Adrenal gland (tissue), 12 donors: ENCODE measurements around the gene ZNF783. TPM values are rescaled to one million over a fixed set of nuclear protein-coding genes. Genes with fewer than 3 reads are reported as not detected.

ENCODE experiments used
- DNase-seq, 7 donors: peaks; one replicate each; pipeline ENCODE4 v3.0.0-alpha.2; 2019 to 2020
- H3K27ac ChIP-seq, 5 donors: fragments of 200-600 bp; sonication (generic) in 4 of 5; 1 replicate in 3 of 5; 2 replicates in 2 of 5; pipeline versions ENCODE4 v1.5.1 to v1.8.0; 2016 to 2020; ENCODE audit warnings: mild to moderate bottlenecking in 1 of 5
- H3K27me3 ChIP-seq: fragments of 200-600 bp; 2 replicates; pipeline ENCODE4 v1.8.0; 2021
- H3K36me3 ChIP-seq, 2 donors: fragments of 200-600 bp; replicated peaks in 1 of 2; 1 replicate in 1 of 2; 2 replicates in 1 of 2; pipeline versions ENCODE4 v1.5.1 to v1.8.0; 2018 to 2022
- H3K4me1 ChIP-seq, 2 donors: fragments of 200-600 bp; replicated peaks in 1 of 2; 1 replicate in 1 of 2; 2 replicates in 1 of 2; pipeline versions ENCODE4 v1.5.1 to v1.8.0; 2018 to 2021
- H3K4me3 ChIP-seq, 4 donors: fragments of 200-600 bp; sonication (generic) in 3 of 4; one replicate each; pipeline ENCODE4 v1.5.1; 2016 to 2018
- H3K9me3 ChIP-seq, 3 donors: fragments of 200-600 bp; sonication (generic) in 1 of 3; replicated peaks in 1 of 3; 1 replicate in 2 of 3; 2 replicates in 1 of 3; pipeline versions ENCODE4 v1.5.1 to v1.8.0; 2016 to 2021
- CTCF ChIP-seq, 6 experiments: fragments of 450-650 bp in 4 of 6; fragments of 200-600 bp in 2 of 6; sonication (generic) in 1 of 6; IDR thresholded peaks; 1 replicate in 5 of 6; 2 replicates in 1 of 6; pipeline versions ENCODE4 v1.5.1 to v1.8.0; 2016 to 2021; ENCODE audit warnings: antibody characterized with exemption in 6 of 6, mild to moderate bottlenecking in 2 of 6, moderate library complexity in 1 of 6
- POLR2A ChIP-seq, 2 donors: fragments of 450-650 bp; IDR thresholded peaks; one replicate each; pipeline ENCODE4 v1.6.1; 2017; ENCODE audit warnings: antibody characterized with exemption in 2 of 2, mild to moderate bottlenecking in 2 of 2, moderate library complexity in 1 of 2
- WGBS, 4 donors: extraction: QIAGEN DNeasy Blood & Tissue Kit in 2 of 4; methylation state at CpG; one replicate each; pipeline versions ENCODE4 v1.1.5 to v1.1.7; 2013 to 2017; 5-methylcytosine and 5-hydroxymethylcytosine counted together
- intact Hi-C, 2 donors: fragments of 100-400 bp; cut with DNase I; formaldehyde crosslinking; loops; one replicate each; pipeline versions ENCODE4 v1.14.1 to v1.15.0; 2022 to 2023
- polyA plus RNA-seq, 3 donors: library from polyadenylated mRNA; stranded (reverse); fragments of 200-250 nt in 2 of 3; fragments of 350-450 nt in 1 of 3; fragmentation: Illumina TruSeq in 1 of 3; extraction: RNeasy Lipid Tissue Mini Kit (QIAGEN cat#74804) in 1 of 3; gene quantifications; one replicate each; pipeline ENCODE4 v1.2.3, GENCODE V29; 2013 to 2014
- total RNA-seq, 9 donors: library from RNA; depleted of rRNA in 4 of 9; stranded (reverse); fragments of >200 nt in 4 of 9; fragments of 120-200 nt in 1 of 9; fragmentation: NEBNext Ultra II Directional in 1 of 9; extraction: Animal tissue kit (Norgen Biotek cat#: 25700) in 1 of 9; gene quantifications; one replicate each; pipeline versions ENCODE4 v1.1.0 to v1.2.4, GENCODE V29; 2013 to 2023
- donor health status: healthy with polysubstance abuse.
- donor health status: Bipolar disorder and iron deficiency.
- donor health status: DM: yes; HTN: yes; CAD: no.
- donor health status: DM: no; HTN: no; CAD: no.
- donor health status: DM: no; HTN: no; CAD: no.
- donor health status: DM: yes; HTN: yes; CAD: no.

ZNF783 gene
- total and polyA plus RNA-seq, 12 donors: 3.2 to 23.6 (median 8.5) TPM

DNA sequence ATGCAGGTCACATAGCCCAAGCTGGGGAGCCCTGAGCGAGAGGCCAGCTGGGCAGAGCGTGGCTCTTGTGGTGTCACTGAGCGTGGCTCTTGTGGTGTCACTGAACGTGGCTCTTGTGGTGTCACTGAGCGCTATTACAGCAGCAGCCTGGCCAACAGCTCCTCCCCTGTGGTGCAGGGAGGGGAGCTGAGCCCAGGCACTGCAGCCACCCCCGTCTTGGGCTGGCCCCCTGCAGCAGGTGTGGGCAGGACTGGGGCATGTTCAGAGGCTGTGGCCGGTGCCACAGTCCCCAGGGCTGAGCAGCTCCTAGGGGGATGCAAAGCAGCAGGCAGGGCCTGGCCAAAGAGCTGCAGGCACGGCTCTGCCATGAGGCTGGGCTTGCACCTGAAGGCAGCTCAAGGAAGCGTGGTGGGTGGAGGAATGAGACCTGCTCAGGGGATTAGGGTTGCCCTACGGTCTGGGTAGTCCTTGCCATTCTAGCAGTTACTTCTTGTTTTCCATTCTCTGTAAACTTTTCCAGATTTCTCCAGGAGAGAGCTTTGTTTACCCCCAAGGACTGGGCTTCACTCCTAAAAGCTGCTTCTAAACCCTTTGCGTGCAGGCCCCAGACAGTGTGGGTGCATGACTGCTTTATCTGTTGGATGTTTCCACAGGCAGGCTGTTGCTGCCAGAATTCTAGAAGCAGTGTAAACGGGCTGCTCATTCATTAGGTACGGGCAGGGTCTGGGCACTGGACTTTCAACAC lies 29.2 kb downstream of the ZNF783 start:
- H3K27ac ChIP-seq: no peak overlapping the region
- H3K36me3 ChIP-seq: no peaks in the 10 kb centered on the region
- H3K4me1 ChIP-seq: no peaks in the 10 kb centered on the region
- peak in 1 of 7 donors; percentile 29 for DNase-seq
- no peaks in the 10 kb centered on the region for H3K27me3 ChIP-seq
- no peaks in the 10 kb centered on the region for H3K9me3 ChIP-seq
- 90 to 93% (median 91%) methylated on average over 9 to 13 of the region's 13 CpGs for WGBS, 4 donors
- intact Hi-C loops: no loop called here
- TF ChIP-seq POLR2A (IDR thresholded peaks at IDR 0.05) (no peak), CTCF (IDR thresholded peaks at IDR 0.05) (no peak)
- no peak overlapping the region for H3K4me3 ChIP-seq

DNA sequence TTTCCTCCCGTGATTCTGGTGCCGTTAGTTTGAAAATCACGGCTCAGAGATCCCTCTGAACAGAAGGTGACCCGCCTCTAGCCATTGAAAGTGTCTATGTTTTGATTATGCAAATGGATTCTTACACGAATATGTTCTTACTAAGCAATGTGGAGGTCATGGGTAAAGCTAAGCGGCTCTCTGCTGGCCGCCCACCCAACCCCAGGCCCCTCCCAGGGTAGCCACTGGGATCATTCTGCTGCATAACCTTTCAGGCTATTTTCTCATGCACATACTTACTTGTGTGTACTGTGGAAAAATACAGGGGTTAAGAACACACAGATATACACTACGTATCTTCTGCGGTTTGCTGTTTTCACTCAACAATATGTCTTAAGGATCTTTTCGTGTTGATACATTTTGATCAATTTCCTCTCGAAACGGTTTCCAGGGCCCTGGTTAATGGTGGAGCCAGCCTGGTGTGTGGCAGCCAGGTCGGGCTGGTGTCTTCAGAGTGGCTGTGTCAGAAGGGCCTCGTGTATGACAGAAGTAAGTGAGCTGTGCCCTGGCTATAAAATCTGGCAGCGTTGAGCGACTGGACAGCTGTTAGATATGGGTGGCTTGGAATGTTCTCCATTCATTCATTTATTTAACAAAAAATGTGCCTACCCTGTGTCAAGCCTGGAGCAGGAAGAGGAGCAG lies 29.9 kb downstream of the ZNF783 start:
- no peaks in the 10 kb centered on the region for H3K9me3 ChIP-seq
- H3K4me3 ChIP-seq: no peak overlapping the region
- H3K36me3 ChIP-seq: no peaks in the 10 kb centered on the region
- intact Hi-C loops: no loop called here
- WGBS, 4 donors: 90 to 93% (median 91%) methylated on average over 16 of the region's 16 CpGs
- no peak for TF ChIP-seq CTCF (IDR thresholded peaks at IDR 0.05)
- TF ChIP-seq POLR2A (IDR thresholded peaks at IDR 0.05): no peak
- H3K27ac ChIP-seq: no peak overlapping the region
- no peaks in the 10 kb centered on the region for H3K4me1 ChIP-seq
- no peaks in the 10 kb centered on the region for H3K27me3 ChIP-seq
- DNase-seq: no peak

GRCh38 chr7:149292462-149292823 lies 30.4 kb downstream of the ZNF783 start:
- intact Hi-C loops: no loop called here
- Histone ChIP-seq H3K4me1 (no peaks in the 10 kb centered on the region), H3K36me3 (no peaks in the 10 kb centered on the region), H3K27me3 (no peaks in the 10 kb centered on the region), H3K9me3 (no peaks in the 10 kb centered on the region), H3K27ac (no peak overlapping the region), H3K4me3 (no peak overlapping the region)
- no peak for DNase-seq
- 79 to 85% (median 83%) methylated on average over 8 to 9 of the region's 9 CpGs for WGBS, 4 donors
- TF ChIP-seq POLR2A (IDR thresholded peaks at IDR 0.05) (no peak), CTCF (IDR thresholded peaks at IDR 0.05) (no peak)

- WGBS, 4 donors: 90 to 98% (median 94%) methylated on average over 4 to 9 of the region's 9 CpGs
- DNase-seq: no peak
- H3K36me3 ChIP-seq: no peaks in the 10 kb centered on the region
Observed at GRCh38 chr7:149293338-149293737, 31.3 kb downstream of the ZNF783 start.

More at GRCh38 chr7:149293338-149293737, 31.3 kb downstream of the ZNF783 start:
- Histone ChIP-seq H3K27me3 (no peaks in the 10 kb centered on the region), H3K4me3 (no peak overlapping the region), H3K27ac (no peak overlapping the region), H3K4me1 (no peaks in the 10 kb centered on the region), H3K9me3 (no peaks in the 10 kb centered on the region)
- intact Hi-C loops: no loop called here
- TF ChIP-seq POLR2A (IDR thresholded peaks at IDR 0.05) (no peak), CTCF (IDR thresholded peaks at IDR 0.05) (no peak)
